ENCODE results near the gene FAM9A.

FAM9A gene

GRCh38 chrX:8841911-8842310 lies 40.7 kb upstream of the FAM9A start:
- H3K36me3 ChIP-seq (ENCODE audit: control insufficient read depth, insufficient read depth, low read length) = no peaks in the 10 kb centered on the region
- no peaks in the 10 kb centered on the region for H3K9me3 ChIP-seq (ENCODE audit: control insufficient read depth, low read length)
- no peak overlapping the region for H3K4me3 ChIP-seq (ENCODE audit: extremely low read depth, insufficient read depth, low read length, poor library complexity, severe bottlenecking)
- WGBS, 2 experiments (ENCODE audit: insufficient coverage in 2 of 2) = 83 to 95% methylated on average over 1 to 3 of the region's 6 CpGs
- no peaks in the 10 kb centered on the region for H3K4me1 ChIP-seq (ENCODE audit: control insufficient read depth, insufficient read depth, low read length, poor library complexity, severe bottlenecking)
- no peak overlapping the region for H3K27ac ChIP-seq (ENCODE audit: low read depth, low read length, severe bottlenecking)

- WGBS, 2 experiments (ENCODE audit: insufficient coverage in 2 of 2) = 100% methylated on average over 1 of the region's 1 CpG; no CpG with 5 or more reads in 1 of the 2 experiments
- H3K4me1 ChIP-seq (ENCODE audit: control insufficient read depth, insufficient read depth, low read length, poor library complexity, severe bottlenecking) = no peaks in the 10 kb centered on the region
- H3K4me3 ChIP-seq (ENCODE audit: extremely low read depth, insufficient read depth, low read length, poor library complexity, severe bottlenecking) = no peak overlapping the region
- H3K27ac ChIP-seq (ENCODE audit: low read depth, low read length, severe bottlenecking) = no peak overlapping the region
- H3K9me3 ChIP-seq (ENCODE audit: control insufficient read depth, low read length) = no peaks in the 10 kb centered on the region
- H3K36me3 ChIP-seq (ENCODE audit: control insufficient read depth, insufficient read depth, low read length) = no peaks in the 10 kb centered on the region
Observed at GRCh38 chrX:8834392-8834791, 33.2 kb upstream of the FAM9A start.

GRCh38 chrX:8832582-8833378 lies 31.6 kb upstream of the FAM9A start:
- Histone ChIP-seq H3K36me3 (ENCODE audit: control insufficient read depth, insufficient read depth, low read length) (no peaks in the 10 kb centered on the region), H3K4me3 (ENCODE audit: extremely low read depth, insufficient read depth, low read length, poor library complexity, severe bottlenecking) (no peak overlapping the region), H3K4me1 (ENCODE audit: control insufficient read depth, insufficient read depth, low read length, poor library complexity, severe bottlenecking) (no peaks in the 10 kb centered on the region), H3K9me3 (ENCODE audit: control insufficient read depth, low read length) (no peaks in the 10 kb centered on the region), H3K27ac (ENCODE audit: low read depth, low read length, severe bottlenecking) (no peak overlapping the region)
- no CpG with 5 or more reads among the region's 4 CpGs for WGBS, 2 experiments (ENCODE audit: insufficient coverage in 2 of 2)

- H3K4me1 ChIP-seq (ENCODE audit: control insufficient read depth, insufficient read depth, low read length, poor library complexity, severe bottlenecking) = no peaks in the 10 kb centered on the region
- H3K4me3 ChIP-seq (ENCODE audit: extremely low read depth, insufficient read depth, low read length, poor library complexity, severe bottlenecking) = no peak overlapping the region
- WGBS, 2 experiments (ENCODE audit: insufficient coverage in 2 of 2) = no CpG with 5 or more reads among the region's 1 CpG
- no peak overlapping the region for H3K27ac ChIP-seq (ENCODE audit: low read depth, low read length, severe bottlenecking)
- no peaks in the 10 kb centered on the region for H3K36me3 ChIP-seq (ENCODE audit: control insufficient read depth, insufficient read depth, low read length)
- H3K9me3 ChIP-seq (ENCODE audit: control insufficient read depth, low read length) = no peaks in the 10 kb centered on the region
Observed at GRCh38 chrX:8823698-8824097, 22.5 kb upstream of the FAM9A start.

GRCh38 chrX:8822002-8822401 lies 20.8 kb upstream of the FAM9A start:
- Histone ChIP-seq H3K36me3 (ENCODE audit: control insufficient read depth, insufficient read depth, low read length) (no peaks in the 10 kb centered on the region), H3K27ac (ENCODE audit: low read depth, low read length, severe bottlenecking) (no peak overlapping the region), H3K4me3 (ENCODE audit: extremely low read depth, insufficient read depth, low read length, poor library complexity, severe bottlenecking) (no peak overlapping the region), H3K9me3 (ENCODE audit: control insufficient read depth, low read length) (no peaks in the 10 kb centered on the region), H3K4me1 (ENCODE audit: control insufficient read depth, insufficient read depth, low read length, poor library complexity, severe bottlenecking) (no peaks in the 10 kb centered on the region)
- WGBS, 2 experiments (ENCODE audit: insufficient coverage in 2 of 2) = 100% methylated on average over 2 to 3 of the region's 6 CpGs

GRCh38 chrX:8820910-8821527 lies 19.8 kb upstream of the FAM9A start:
- WGBS, 2 experiments (ENCODE audit: insufficient coverage in 2 of 2) = 34 to 44% methylated on average over 2 to 4 of the region's 5 CpGs
- no peaks in the 10 kb centered on the region for H3K9me3 ChIP-seq (ENCODE audit: control insufficient read depth, low read length)
- H3K36me3 ChIP-seq (ENCODE audit: control insufficient read depth, insufficient read depth, low read length) = no peaks in the 10 kb centered on the region
- no peak overlapping the region for H3K27ac ChIP-seq (ENCODE audit: low read depth, low read length, severe bottlenecking)
- H3K4me3 ChIP-seq (ENCODE audit: extremely low read depth, insufficient read depth, low read length, poor library complexity, severe bottlenecking) = no peak overlapping the region
- H3K4me1 ChIP-seq (ENCODE audit: control insufficient read depth, insufficient read depth, low read length, poor library complexity, severe bottlenecking) = no peaks in the 10 kb centered on the region

- Histone ChIP-seq H3K27ac (ENCODE audit: low read depth, low read length, severe bottlenecking) (no peak overlapping the region), H3K4me3 (ENCODE audit: extremely low read depth, insufficient read depth, low read length, poor library complexity, severe bottlenecking) (no peak overlapping the region), H3K4me1 (ENCODE audit: control insufficient read depth, insufficient read depth, low read length, poor library complexity, severe bottlenecking) (no peaks in the 10 kb centered on the region), H3K9me3 (ENCODE audit: control insufficient read depth, low read length) (no peaks in the 10 kb centered on the region), H3K36me3 (ENCODE audit: control insufficient read depth, insufficient read depth, low read length) (no peaks in the 10 kb centered on the region)
Observed at GRCh38 chrX:8815460-8816065, 14.4 kb upstream of the FAM9A start.

GRCh38 chrX:8813036-8813435 lies 11.9 kb upstream of the FAM9A start:
- Histone ChIP-seq H3K4me3 (ENCODE audit: extremely low read depth, insufficient read depth, low read length, poor library complexity, severe bottlenecking) (no peak overlapping the region), H3K36me3 (ENCODE audit: control insufficient read depth, insufficient read depth, low read length) (no peaks in the 10 kb centered on the region), H3K4me1 (ENCODE audit: control insufficient read depth, insufficient read depth, low read length, poor library complexity, severe bottlenecking) (no peaks in the 10 kb centered on the region), H3K9me3 (ENCODE audit: control insufficient read depth, low read length) (no peaks in the 10 kb centered on the region), H3K27ac (ENCODE audit: low read depth, low read length, severe bottlenecking) (no peak overlapping the region)
- no CpG with 5 or more reads among the region's 2 CpGs for WGBS, 2 experiments (ENCODE audit: insufficient coverage in 2 of 2)

- no peaks in the 10 kb centered on the region for H3K4me1 ChIP-seq (ENCODE audit: control insufficient read depth, insufficient read depth, low read length, poor library complexity, severe bottlenecking)
- no peak overlapping the region for H3K27ac ChIP-seq (ENCODE audit: low read depth, low read length, severe bottlenecking)
- H3K9me3 ChIP-seq (ENCODE audit: control insufficient read depth, low read length) = no peaks in the 10 kb centered on the region
- no peaks in the 10 kb centered on the region for H3K36me3 ChIP-seq (ENCODE audit: control insufficient read depth, insufficient read depth, low read length)
- no peak overlapping the region for H3K4me3 ChIP-seq (ENCODE audit: extremely low read depth, insufficient read depth, low read length, poor library complexity, severe bottlenecking)
- WGBS, 2 experiments (ENCODE audit: insufficient coverage in 2 of 2) = 80% methylated on average over 1 of the region's 3 CpGs; no CpG with 5 or more reads in 1 of the 2 experiments
Observed at GRCh38 chrX:8811611-8812010, 10.4 kb upstream of the FAM9A start.

GRCh38 chrX:8808661-8809060 lies 7.5 kb upstream of the FAM9A start:
- H3K27ac ChIP-seq (ENCODE audit: low read depth, low read length, severe bottlenecking) = no peak overlapping the region
- H3K36me3 ChIP-seq (ENCODE audit: control insufficient read depth, insufficient read depth, low read length) = no peaks in the 10 kb centered on the region
- H3K4me3 ChIP-seq (ENCODE audit: extremely low read depth, insufficient read depth, low read length, poor library complexity, severe bottlenecking) = no peak overlapping the region
- no peaks in the 10 kb centered on the region for H3K9me3 ChIP-seq (ENCODE audit: control insufficient read depth, low read length)
- no peaks in the 10 kb centered on the region for H3K4me1 ChIP-seq (ENCODE audit: control insufficient read depth, insufficient read depth, low read length, poor library complexity, severe bottlenecking)

GRCh38 chrX:8805974-8806373 lies 4.8 kb upstream of the FAM9A start:
- Histone ChIP-seq H3K4me1 (ENCODE audit: control insufficient read depth, insufficient read depth, low read length, poor library complexity, severe bottlenecking) (no peaks in the 10 kb centered on the region), H3K27ac (ENCODE audit: low read depth, low read length, severe bottlenecking) (no peak overlapping the region), H3K9me3 (ENCODE audit: control insufficient read depth, low read length) (no peaks in the 10 kb centered on the region), H3K4me3 (ENCODE audit: extremely low read depth, insufficient read depth, low read length, poor library complexity, severe bottlenecking) (no peak overlapping the region), H3K36me3 (ENCODE audit: control insufficient read depth, insufficient read depth, low read length) (no peaks in the 10 kb centered on the region)
- 86% methylated on average over 1 of the region's 4 CpGs; no CpG with 5 or more reads in 1 of the 2 experiments for WGBS, 2 experiments (ENCODE audit: insufficient coverage in 2 of 2)

Data from mesodermal cell (in vitro differentiated cells).